Non-pigmented ciliary epithelial cell (primary cell): ENCODE measurements around the gene SLC35F1.
"Not testable (repeated sequence)": the region's sequence is repeated elsewhere in the genome, so short reads cannot be mapped to it uniquely, and the experiment has no call there.

Experiments
- DNase-seq: peaks from one replicate; pipeline ENCODE4 v3.0.0-alpha.2; 2010; ENCODE audit warnings: low read depth

Gene SLC35F1

DNA sequence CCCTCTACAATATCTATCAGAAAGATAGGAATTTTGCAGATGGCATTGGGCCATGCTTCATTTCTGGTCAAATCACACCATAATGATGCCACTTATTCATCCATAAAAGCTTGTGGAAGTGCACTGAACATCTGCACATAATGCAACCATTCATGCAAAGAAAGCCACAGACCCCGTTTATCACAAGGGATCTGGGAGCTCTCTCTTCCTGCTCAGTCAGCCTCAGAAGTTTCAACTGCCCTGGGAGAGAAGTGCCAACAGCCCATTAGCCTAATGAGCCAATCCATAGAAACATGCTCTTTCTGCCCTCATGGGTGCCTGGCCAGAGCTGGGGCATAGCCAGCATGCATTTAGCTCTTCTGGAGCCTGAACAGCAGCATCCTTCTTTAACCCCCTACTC, 85.8 kb downstream of the SLC35F1 start:
- peak; percentile 2 for DNase-seq

- no peak for DNase-seq
Observed at GRCh38 chr6:118012944-118013343, 105.9 kb downstream of the SLC35F1 start.

- no peak for DNase-seq
Observed at GRCh38 chr6:118016532-118016931, 109.5 kb downstream of the SLC35F1 start.

GRCh38 chr6:118017301-118017848, 110.3 kb downstream of the SLC35F1 start:
- no peak for DNase-seq

DNA sequence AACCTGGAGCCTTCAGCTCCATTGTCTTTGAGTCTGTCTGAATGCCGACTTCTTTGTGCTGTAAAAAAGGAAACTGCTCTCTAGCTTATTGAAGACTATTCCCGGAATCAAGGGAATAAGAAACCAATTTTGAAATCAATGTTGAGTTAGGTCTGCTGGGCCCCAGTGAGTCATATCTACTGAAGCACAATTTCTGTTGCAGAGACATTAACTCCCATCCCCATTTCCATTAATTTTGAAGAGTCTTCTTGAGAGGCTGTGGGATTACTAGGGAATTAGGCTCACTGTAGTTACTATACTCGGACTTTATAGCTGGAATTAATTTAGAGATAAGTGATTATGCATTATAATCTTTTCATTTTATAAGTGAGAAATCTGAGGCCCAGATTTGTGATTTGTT, 116.7 kb downstream of the SLC35F1 start:
- no peak for DNase-seq

DNA sequence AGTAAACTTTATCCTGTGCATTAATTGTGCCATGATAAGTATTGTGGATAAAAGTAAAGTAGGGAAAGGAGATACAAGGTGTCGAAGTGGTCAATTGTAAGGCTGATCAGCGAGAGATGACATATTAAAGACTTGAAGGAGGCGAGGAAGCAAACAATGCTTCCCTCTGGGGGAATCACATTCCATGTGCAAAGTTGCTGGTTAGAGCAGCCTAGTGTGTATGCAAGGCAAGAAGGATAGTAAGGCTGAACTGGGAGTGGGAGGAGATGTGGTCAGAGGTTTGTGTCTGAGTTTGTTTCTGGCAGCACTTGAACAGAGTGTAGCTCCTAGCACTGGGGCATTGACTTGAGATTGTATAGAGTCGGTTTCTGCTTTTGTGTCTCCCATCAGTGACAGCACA, 122.9 kb downstream of the SLC35F1 start:
- DNase-seq, result no peak

- not testable (repeated sequence) for DNase-seq
Observed at GRCh38 chr6:118037479-118037878, 130.4 kb downstream of the SLC35F1 start.

- no peak for DNase-seq
Observed at GRCh38 chr6:118042855-118043254, 135.8 kb downstream of the SLC35F1 start.

DNA sequence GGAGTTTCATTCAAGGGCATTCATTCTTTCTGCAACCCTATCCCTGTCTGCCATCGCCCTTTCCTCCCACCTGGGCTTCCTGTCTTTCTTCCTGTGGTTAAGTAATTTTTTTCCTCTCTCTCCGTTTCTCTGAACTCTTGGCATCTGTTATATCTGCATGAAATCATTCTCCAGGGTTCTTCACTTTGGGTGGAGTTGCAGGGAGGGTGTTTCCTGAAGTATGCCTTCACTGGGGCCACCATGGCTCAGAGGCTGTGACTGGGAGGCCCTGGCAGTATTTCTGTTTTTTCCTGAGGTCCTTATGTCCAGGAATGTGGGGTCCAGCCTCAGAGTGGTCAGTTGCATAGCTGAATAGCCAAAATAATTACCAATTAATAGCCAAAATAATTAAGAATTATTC, 137.2 kb downstream of the SLC35F1 start:
- no peak for DNase-seq

GRCh38 chr6:118054082-118054481, 147.0 kb downstream of the SLC35F1 start:
- no peak for DNase-seq

GRCh38 chr6:118061666-118062065, 154.6 kb downstream of the SLC35F1 start:
- no peak for DNase-seq

- no peak for DNase-seq
Observed at GRCh38 chr6:118080547-118080946, 173.5 kb downstream of the SLC35F1 start.

DNA sequence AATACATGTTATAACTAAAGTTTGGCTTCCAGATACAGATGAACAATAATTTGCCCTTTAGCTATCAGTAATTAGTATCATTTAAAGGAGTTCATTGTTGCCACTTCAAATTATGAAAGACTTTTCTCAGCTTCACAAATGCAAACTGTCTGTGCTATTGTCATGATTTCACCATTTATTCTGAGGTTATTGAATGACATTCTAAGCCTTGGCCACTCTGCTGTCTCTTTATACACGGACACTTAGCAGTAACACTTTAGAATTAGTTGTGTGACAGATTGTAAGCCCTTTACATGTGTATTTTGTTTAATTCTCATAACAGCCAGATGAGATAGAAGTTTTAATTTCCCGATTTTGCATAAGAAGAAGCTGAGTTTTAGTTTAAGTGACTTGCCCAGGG, 176.6 kb downstream of the SLC35F1 start:
- DNase-seq, result no peak

DNA sequence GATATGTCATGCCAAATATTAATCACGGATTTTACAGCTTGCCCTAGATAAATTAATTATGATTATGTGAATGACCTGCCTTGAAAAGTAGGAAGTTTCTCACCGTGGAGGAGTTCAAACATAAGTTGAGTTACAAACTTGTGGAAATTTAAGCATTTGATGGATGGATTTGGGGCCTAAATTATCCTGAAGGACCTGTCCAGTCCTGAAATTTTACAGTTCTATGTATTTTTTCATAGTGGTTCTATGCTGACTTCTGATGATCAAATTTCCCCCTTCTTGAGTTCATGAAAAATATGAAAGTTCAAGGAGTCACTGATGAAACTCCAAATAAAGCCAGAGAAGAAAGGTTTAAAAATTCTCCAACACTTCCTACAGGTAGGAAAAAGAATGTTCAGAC, 178.6 kb downstream of the SLC35F1 start:
- DNase-seq, result no peak

DNA sequence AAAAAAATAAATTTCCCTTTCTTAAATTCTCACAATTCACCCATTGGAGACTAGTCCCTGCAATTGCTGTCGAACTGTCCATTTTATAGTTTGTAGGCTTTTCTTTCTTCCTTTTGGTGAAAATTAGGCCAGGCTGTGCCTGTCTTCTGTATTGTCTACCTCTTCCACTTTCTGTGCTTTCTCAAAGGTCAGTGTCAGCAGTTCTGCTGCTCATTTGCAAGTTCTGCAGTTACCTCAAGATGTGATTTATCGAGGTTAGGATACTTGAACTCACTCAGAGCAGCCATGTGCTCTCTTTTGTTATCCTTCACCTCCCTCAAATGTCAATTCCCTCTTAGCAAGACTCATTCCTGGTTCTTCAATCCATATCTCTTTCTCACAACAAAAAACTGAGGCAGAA, 179.1 kb downstream of the SLC35F1 start:
- DNase-seq, result no peak

DNA sequence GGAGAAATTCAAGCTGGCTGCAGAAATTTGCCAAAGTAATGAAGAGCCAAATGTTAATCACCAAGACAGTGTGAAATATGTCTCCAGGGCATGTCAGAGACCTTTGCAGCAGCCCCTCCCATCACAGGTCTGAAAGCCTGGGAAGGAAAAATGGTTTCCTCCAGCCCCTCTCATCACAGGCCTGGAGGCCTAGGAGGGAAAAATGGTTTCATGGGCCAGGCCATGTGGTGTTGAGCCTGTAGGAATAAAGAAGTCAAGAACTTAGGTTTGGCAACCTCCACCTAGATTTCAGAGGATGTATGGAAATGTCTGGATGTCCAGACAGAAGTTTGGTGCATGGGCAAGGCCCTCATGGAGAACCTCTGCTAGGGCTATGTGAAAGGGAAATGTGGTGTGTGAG, 185.0 kb downstream of the SLC35F1 start:
- no peak for DNase-seq

DNA sequence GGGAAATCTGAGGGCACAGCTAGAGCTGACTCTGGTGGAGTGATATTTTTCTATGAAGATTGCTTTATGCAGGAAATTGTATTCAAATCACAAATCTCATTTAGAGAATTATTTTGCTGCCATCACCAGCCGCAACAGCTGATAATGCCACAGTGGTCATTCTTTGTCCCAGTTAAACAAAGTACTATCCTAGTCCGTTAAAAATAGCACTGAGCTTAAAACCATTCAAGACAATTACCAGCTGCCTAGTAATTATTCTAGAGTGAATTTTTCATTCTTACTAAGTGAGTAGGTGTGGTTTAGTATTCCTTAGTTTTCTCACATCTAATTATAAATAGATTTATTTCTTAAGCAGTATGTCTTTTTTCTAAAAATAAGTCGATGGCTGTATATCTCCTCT, 190.5 kb downstream of the SLC35F1 start:
- DNase-seq, result no peak

GRCh38 chr6:118100717-118101116, 193.7 kb downstream of the SLC35F1 start:
- DNase-seq, result no peak

GRCh38 chr6:118101220-118101619, 194.2 kb downstream of the SLC35F1 start:
- no peak for DNase-seq

DNA sequence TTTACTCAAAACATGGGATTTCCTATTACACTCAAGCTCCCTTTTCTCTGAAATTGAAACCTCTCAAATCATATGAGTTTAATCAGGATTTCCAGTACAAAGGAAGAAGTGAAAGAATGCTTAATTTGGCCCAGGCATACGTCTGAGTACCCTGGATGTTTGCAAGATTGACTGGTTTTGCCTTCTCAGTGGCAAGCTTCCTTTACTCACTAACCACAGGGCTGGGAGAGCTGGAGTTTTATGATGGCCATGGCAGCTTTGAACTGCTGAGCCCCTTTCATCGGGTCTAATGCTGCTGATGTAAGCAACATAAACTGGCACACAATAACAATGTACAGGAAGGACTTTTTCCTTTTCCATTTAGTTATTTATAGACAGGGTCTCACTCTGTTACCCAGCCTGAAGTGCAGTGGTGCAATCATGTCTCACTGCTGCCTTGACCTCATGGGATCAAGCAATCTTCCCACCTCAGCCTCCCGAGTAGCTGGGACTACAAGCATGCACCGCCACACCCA, 194.8 kb downstream of the SLC35F1 start:
- no peak for DNase-seq

DNA sequence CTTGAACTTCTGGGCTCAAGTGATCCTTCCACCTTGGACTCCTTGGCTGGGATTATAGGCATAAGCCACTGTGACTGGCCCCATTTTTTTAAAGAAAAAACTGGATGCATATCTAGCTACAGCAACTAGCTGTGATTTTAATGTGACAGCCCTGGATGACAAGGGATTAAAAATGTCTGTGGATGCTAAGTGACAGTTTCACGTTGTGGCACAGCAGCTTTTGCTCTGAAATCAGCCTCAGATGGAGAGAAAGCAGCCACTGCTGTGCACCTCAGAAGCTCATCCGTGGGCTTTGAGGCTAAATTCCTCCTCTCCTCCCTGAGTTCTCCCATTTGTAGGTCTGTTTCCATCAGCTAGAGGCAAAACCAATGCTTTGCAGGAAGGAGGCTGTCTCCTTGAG, 195.3 kb downstream of the SLC35F1 start:
- no peak for DNase-seq

GRCh38 chr6:118103381-118104146, 196.5 kb downstream of the SLC35F1 start:
- no peak for DNase-seq

DNA sequence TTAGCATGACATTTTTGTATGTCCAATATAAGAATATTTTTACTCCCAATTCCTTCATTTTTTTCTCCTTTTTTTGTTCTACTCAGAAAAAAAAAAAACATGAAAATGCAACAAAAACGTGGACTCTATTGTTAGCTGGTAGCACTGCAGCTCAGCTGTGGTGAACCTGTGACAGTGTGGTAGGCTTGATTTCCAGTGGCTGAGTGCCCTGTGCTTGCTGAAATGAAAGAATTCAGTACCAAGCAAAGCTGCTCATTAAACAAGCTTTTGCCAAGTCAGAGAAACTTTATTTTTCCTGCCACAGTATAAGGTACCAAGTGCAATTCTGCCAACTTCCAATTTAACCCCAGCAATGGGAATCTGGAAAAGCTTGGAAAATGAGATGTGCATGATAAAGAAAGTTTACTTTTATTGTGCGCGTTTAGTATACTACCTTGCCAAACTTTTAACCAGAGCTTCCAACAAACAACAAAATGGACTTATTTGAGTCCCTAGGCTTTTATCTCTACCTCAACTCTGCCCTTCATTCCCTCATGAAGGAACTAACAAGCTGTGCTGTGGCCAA, 215.2 kb downstream of the SLC35F1 start:
- DNase-seq, result no peak

DNA sequence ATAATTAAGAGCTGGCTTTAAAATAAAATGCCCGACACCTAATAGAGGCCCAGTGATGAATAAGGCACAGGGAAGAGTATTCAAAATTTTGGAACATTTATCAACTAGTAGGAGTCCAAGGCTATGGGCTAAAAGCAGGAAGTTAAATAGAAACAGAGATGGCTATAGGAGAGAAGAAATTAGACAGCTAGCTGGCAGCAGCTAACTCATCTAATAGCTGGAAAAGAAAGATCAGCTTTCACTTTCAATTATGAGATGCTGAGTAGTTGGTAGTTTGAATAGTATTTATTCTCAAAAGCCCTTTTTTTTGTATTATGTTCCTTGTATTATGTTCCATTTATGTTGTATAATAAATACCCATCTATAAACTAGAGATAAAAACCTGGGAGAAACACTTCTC, 215.7 kb downstream of the SLC35F1 start:
- no peak for DNase-seq
